A673 (cell line): ENCODE results near the gene SMCO1.

Source experiments
- EZH2 ChIP-seq: fragments of 200-600 bp; sonication (generic); IDR thresholded peaks from 2 replicates; pipeline ENCODE4 v1.6.1; 2017; ENCODE audit warnings: borderline replicate concordance, low read depth, mild to moderate bottlenecking, mixed read lengths, antibody characterized with exemption, low read length; ENCODE audit not compliant: poor library complexity, severe bottlenecking
- TF ChIP-seq, protein P1 (sequence below): fragments of 300-800, 200-600 bp; sonication (generic); conservative IDR thresholded peaks from 2 replicates; pipeline ENCODE4 v1.5.1; 2017; ENCODE audit warnings: low read depth, mild to moderate bottlenecking, antibody characterized with exemption, low read length, moderate library complexity, mixed read lengths

DNA sequence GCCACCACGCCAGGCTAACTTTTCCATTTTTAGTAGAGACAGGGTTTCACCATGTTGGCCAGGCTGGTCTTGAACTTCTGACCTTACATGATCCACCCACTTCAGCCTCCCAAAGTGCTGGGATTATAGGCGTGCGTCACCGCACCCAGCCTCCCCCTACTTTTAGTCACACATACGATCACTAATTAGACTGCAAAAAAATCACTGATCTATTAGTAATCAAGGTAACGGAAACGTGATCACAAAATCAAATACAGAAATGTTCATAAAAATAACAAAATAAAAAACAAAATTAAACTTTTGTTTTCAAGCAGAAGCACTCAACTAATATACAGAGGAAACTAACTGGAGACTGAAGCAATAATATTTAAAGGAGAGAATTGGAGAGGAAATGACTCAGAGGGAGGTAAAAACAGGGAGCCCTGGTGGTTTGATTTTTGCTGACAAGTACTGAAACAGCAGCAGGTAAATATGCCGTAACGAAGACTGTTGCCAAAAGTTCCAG, 48.6 kb upstream of the SMCO1 start:
- TF ChIP-seq, protein P1, sequence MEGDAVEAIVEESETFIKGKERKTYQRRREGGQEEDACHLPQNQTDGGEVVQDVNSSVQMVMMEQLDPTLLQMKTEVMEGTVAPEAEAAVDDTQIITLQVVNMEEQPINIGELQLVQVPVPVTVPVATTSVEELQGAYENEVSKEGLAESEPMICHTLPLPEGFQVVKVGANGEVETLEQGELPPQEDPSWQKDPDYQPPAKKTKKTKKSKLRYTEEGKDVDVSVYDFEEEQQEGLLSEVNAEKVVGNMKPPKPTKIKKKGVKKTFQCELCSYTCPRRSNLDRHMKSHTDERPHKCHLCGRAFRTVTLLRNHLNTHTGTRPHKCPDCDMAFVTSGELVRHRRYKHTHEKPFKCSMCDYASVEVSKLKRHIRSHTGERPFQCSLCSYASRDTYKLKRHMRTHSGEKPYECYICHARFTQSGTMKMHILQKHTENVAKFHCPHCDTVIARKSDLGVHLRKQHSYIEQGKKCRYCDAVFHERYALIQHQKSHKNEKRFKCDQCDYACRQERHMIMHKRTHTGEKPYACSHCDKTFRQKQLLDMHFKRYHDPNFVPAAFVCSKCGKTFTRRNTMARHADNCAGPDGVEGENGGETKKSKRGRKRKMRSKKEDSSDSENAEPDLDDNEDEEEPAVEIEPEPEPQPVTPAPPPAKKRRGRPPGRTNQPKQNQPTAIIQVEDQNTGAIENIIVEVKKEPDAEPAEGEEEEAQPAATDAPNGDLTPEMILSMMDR, result no peak
- TF ChIP-seq EZH2, result no peak
